WI38 (cell line): Measurements from ENCODE around the gene TMEM234.

Experiments
- H3K4me3 ChIP-seq: 2 replicates; pipeline ENCODE4 v1.5.1; 2011; ENCODE audit warnings: low read depth, mild to moderate bottlenecking, control low read depth, low read length
- TF ChIP-seq, protein P1 (sequence below): IDR thresholded peaks from 2 replicates; pipeline ENCODE4 v1.5.1; 2012; ENCODE audit warnings: low read depth, mild to moderate bottlenecking, control low read depth, low read length

The TMEM234 gene

DNA sequence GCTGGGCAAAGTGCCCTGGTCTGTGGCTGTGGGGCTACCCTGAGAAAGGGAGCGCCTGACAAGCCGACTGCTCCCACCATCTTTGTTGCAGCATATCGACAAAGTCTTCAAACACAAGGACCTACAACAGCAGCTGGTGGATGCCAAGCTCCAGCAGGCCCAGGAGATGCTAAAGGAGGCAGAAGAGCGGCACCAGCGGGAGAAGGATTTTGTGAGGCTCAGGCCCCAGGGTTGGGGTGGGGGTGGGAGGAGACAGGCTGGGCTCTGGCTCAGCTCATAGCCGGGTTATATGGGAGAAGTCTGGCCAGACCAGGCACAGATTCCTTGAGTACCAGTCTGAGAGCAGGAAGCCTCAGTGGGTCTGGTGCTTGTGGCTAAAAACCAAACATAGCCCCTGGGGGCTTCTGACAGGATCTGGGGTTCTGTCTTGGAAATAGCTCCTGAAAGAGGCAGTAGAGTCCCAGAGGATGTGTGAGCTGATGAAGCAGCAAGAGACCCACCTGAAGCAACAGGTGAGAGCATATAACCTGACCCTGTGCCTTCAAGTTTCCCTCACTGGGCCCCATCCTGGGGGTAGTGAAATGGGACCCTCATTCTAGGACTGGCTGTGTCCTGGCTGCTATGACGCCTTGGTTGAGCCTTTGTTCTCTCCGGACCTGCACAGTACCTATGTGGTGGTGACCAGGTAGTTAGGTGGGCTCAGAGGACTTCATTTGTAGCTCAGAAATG lies 29.8 kb downstream of the TMEM234 start:
- H3K4me3 ChIP-seq, result no peak overlapping the region
- TF ChIP-seq, protein P1, sequence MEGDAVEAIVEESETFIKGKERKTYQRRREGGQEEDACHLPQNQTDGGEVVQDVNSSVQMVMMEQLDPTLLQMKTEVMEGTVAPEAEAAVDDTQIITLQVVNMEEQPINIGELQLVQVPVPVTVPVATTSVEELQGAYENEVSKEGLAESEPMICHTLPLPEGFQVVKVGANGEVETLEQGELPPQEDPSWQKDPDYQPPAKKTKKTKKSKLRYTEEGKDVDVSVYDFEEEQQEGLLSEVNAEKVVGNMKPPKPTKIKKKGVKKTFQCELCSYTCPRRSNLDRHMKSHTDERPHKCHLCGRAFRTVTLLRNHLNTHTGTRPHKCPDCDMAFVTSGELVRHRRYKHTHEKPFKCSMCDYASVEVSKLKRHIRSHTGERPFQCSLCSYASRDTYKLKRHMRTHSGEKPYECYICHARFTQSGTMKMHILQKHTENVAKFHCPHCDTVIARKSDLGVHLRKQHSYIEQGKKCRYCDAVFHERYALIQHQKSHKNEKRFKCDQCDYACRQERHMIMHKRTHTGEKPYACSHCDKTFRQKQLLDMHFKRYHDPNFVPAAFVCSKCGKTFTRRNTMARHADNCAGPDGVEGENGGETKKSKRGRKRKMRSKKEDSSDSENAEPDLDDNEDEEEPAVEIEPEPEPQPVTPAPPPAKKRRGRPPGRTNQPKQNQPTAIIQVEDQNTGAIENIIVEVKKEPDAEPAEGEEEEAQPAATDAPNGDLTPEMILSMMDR, result no peak

DNA sequence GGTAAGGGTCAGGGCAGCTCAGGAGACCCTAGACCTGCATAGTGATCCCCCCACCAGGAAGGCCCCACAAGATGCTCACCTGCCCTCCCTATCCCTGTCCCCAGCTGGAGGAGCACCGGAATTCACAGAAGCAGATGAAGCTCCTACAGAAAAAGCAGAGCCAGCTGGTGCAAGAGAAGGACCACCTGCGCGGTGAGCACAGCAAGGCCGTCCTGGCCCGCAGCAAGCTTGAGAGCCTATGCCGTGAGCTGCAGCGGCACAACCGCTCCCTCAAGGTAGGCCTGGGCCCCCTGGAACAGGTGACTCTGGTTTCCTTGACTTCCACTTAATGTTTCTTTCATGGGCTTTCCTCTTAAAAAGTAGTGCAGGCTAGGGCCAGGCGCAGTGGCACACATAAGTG lies 34.3 kb downstream of the TMEM234 start:
- H3K4me3 ChIP-seq, result no peak overlapping the region
- TF ChIP-seq, protein P1, result no peak

DNA sequence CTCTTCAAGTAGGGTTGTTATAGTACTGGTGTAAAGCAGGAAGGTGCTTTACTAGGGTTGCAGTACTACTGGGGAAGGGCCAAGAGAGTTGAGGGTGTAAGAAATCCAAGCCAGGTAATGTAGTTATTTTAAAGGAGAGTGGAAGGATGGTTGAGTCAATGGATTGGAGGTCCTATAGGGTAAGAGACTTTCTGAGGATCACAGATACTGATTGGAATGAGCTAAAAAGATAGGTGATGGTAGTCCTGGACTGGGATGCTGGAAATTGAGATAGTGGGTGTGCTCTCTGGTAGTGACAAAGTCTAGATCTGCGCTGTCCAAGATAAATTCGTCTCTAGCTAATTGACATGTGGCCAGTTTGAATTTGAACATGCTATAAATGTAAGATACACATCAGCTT lies 35.7 kb downstream of the TMEM234 start:
- TF ChIP-seq, protein P1, result no peak
- no peak overlapping the region for H3K4me3 ChIP-seq

DNA sequence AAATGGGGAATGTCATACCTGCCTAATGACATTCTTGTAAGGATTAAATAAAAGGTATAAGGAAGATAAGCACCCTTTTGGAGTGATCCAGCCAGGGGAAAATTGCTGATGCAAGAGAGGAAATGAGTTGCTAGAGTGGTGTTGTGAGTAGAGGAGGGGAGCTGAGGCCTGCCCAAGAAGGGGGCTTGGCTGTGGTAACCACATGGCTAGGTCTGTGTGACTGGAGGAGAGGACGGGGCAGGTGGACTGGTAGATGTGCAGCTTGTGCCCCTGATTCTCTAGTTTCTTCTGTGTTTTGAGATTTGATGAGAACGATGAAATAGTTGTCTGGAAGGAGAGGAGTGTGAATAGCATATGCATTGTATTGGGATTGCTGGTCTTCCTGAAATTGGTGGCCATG lies 36.1 kb downstream of the TMEM234 start:
- TF ChIP-seq, protein P1, result no peak

DNA sequence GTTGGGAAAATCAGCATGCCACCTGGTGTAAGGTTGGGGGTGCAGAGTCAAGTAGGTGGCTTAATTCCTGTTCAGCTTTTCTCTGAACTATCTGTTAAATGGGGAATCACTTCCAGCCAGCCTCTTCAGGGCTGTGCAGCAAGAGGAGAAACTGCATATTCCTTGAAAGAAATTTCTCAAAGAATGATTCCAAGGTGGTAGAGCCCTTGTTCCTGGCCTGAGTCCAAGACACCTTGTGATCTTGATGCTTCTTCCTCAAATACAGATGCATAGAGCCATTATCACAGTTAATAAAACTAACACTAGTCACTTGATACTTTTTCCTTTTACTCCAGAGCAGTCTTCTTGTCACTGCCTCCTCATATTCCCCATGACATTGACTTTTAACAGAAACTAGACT lies 37.5 kb downstream of the TMEM234 start:
- TF ChIP-seq, protein P1, result no peak
- H3K4me3 ChIP-seq, result no peak overlapping the region

More for the DNA sequence above, 36.1 kb downstream of the TMEM234 start:
- no peak overlapping the region for H3K4me3 ChIP-seq

DNA sequence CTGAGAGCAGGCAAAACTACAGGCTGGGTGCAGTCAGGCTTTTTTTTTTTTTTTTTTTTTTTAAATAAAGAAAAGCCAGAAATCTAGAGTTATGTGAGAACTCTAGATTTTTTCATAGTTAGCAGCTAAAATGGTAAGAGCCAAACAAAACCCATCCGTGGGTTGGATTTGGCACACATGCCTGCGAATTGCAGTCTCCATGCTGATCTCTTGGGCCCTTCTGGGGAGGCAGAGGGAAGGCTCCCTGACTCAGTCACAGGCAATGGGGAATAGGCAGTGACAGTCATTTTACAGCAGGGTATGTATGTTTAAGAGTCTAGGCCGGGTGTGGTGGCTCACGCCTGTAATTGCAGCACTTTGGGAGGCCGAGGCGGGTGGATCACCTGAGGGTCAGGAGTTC lies 40.1 kb downstream of the TMEM234 start:
- H3K4me3 ChIP-seq, result peak overlapping the region; percentile 34

DNA sequence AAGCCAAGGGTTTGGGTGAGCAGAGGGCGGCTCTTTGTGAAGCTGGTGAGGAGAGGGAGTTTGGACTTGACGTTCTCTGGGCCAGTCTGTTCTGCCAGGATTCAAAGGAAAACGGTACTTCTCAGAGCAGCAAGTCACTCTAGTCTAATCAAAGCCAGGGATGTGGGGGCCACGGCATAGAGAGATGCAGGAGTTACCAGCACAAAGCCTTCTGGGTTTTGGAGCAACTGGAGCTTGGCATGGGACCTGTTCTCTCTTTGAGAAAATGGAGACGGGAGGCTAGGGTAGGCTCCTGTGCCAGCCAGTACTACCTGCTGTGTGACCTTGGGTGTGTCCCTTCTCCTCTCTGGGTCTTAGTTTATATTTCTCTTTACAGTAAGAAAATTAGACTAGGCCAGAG lies 40.6 kb downstream of the TMEM234 start:
- TF ChIP-seq, protein P1, result no peak
- H3K4me3 ChIP-seq, result peak overlapping the region; percentile 34

More for the DNA sequence above, 40.1 kb downstream of the TMEM234 start:
- TF ChIP-seq, protein P1, result no peak
